ENCODE data around the gene PSTPIP2. TPM values are rescaled to one million over a fixed set of nuclear protein-coding genes. Genes with fewer than 3 reads are reported as not detected.

Gene PSTPIP2
- total and polyA plus RNA-seq, 4 donors = 4.0 to 14.7 (median 8.6) TPM

GRCh38 chr18:46028536-46028891 lies 43.5 kb downstream of the PSTPIP2 start:
- Histone ChIP-seq H3K4me1 (ENCODE audit: control insufficient read depth in 4 of 4, insufficient read depth in 4 of 4, low read length in 3 of 4) (peaks cover 0 to 8% (median 5%) of the 10 kb centered on the region in 4 donors), H3K9ac (ENCODE audit: low read depth in 1 of 2, low read length in 2 of 2) (no peak overlapping the region), H3K27me3 (ENCODE audit: control insufficient read depth in 4 of 4, insufficient read depth in 4 of 4, low read length in 3 of 4) (no peaks in the 10 kb centered on the region), H3K36me3 (ENCODE audit: control insufficient read depth in 4 of 4, insufficient read depth in 3 of 4, low read depth in 1 of 4, low read length in 3 of 4) (no peaks in the 10 kb centered on the region), H3K27ac (ENCODE audit: low read depth in 1 of 2, low read length in 2 of 2) (no peak overlapping the region), H3K4me3 (ENCODE audit: low read depth in 1 of 3, low read length in 3 of 3) (peak overlapping the region in 2 of 3 donors; percentile 52 to 70), H3K9me3 (ENCODE audit: control insufficient read depth in 4 of 4, low read length in 3 of 4) (no peaks in the 10 kb centered on the region)
- WGBS = 60% methylated on average over 7 of the region's 7 CpGs
- no peak for TF ChIP-seq FOXA2 (IDR thresholded peaks at IDR 0.05)
- no peak for TF ChIP-seq TAF1 (conservative IDR thresholded peaks at IDR 0.05)
- DNase-seq (ENCODE audit: low spot score) = no peak

- Histone ChIP-seq H3K27me3 (ENCODE audit: control insufficient read depth in 4 of 4, insufficient read depth in 4 of 4, low read length in 3 of 4) (no peaks in the 10 kb centered on the region), H3K4me3 (ENCODE audit: low read depth in 1 of 3, low read length in 3 of 3) (no peak overlapping the region), H3K36me3 (ENCODE audit: control insufficient read depth in 4 of 4, insufficient read depth in 3 of 4, low read depth in 1 of 4, low read length in 3 of 4) (no peaks in the 10 kb centered on the region), H3K9ac (ENCODE audit: low read depth in 1 of 2, low read length in 2 of 2) (no peak overlapping the region), H3K27ac (ENCODE audit: low read depth in 1 of 2, low read length in 2 of 2) (no peak overlapping the region), H3K4me1 (ENCODE audit: control insufficient read depth in 4 of 4, insufficient read depth in 4 of 4, low read length in 3 of 4) (peaks cover 0 to 2% (median 0%) of the 10 kb centered on the region in 4 donors), H3K9me3 (ENCODE audit: control insufficient read depth in 4 of 4, low read length in 3 of 4) (no peaks in the 10 kb centered on the region)
- 96% methylated on average over 3 of the region's 3 CpGs for WGBS
- no peak for DNase-seq (ENCODE audit: low spot score)
- TF ChIP-seq RAD21 (IDR thresholded peaks at IDR 0.05) = no peak
- TF ChIP-seq HNF4A (conservative IDR thresholded peaks at IDR 0.05) = no peak
- no peak for TF ChIP-seq FOXA2 (IDR thresholded peaks at IDR 0.05)
- TF ChIP-seq YY1 (IDR thresholded peaks at IDR 0.05) = no peak
- no peak for TF ChIP-seq NR2F2 (IDR thresholded peaks at IDR 0.05)
- no peak for TF ChIP-seq REST (IDR thresholded peaks at IDR 0.05)
- TF ChIP-seq HNF4G (IDR thresholded peaks at IDR 0.05) = no peak
- no peak for TF ChIP-seq MAX (IDR thresholded peaks at IDR 0.05)
- no peak for TF ChIP-seq TAF1 (conservative IDR thresholded peaks at IDR 0.05)
- TF ChIP-seq JUND (IDR thresholded peaks at IDR 0.05) = no peak
- TF ChIP-seq GABPA (IDR thresholded peaks at IDR 0.05 in 1 of 2, conservative IDR thresholded peaks at IDR 0.05 in 1 of 2) = no peak
- TF ChIP-seq FOXA1 (IDR thresholded peaks at IDR 0.05) = no peak
- TF ChIP-seq ZBTB33 (IDR thresholded peaks at IDR 0.05) = no peak
- TF ChIP-seq EGR1 (IDR thresholded peaks at IDR 0.05; ENCODE audit: low read depth in 2 of 2) = no peak
- TF ChIP-seq SP1 (IDR thresholded peaks at IDR 0.05) = no peak
- TF ChIP-seq ATF3 (IDR thresholded peaks at IDR 0.05) = no peak
- TF ChIP-seq CTCF (IDR thresholded peaks at IDR 0.05; ENCODE audit: low read depth, low read length, missing input control) = no peak
- no peak for TF ChIP-seq RXRA (IDR thresholded peaks at IDR 0.05)
Observed at GRCh38 chr18:46019936-46020335, 52.1 kb downstream of the PSTPIP2 start.
